LNCAP (cell line): ENCODE data around the gene ZBTB14.

ENCODE experiments used
- CTCF ChIP-seq: fragments of 450-650 bp; IDR thresholded peaks from 2 replicates; pipeline ENCODE4 v1.5.1; 2017; ENCODE audit warnings: mild to moderate bottlenecking

ZBTB14 gene

GRCh38 chr18:5286525-5286924, 9.0 kb downstream of the ZBTB14 start:
- no peak for TF ChIP-seq CTCF

GRCh38 chr18:5285326-5285725, 10.2 kb downstream of the ZBTB14 start:
- no peak for TF ChIP-seq CTCF

GRCh38 chr18:5284808-5285207, 10.7 kb downstream of the ZBTB14 start:
- TF ChIP-seq CTCF: no peak

GRCh38 chr18:5282770-5283169, 12.8 kb downstream of the ZBTB14 start:
- no peak for TF ChIP-seq CTCF

- TF ChIP-seq CTCF: no peak
Measured at GRCh38 chr18:5276947-5277346, 18.6 kb downstream of the ZBTB14 start.

GRCh38 chr18:5275872-5276271, 19.7 kb downstream of the ZBTB14 start:
- TF ChIP-seq CTCF: no peak

- no peak for TF ChIP-seq CTCF
Measured at GRCh38 chr18:5268874-5269273, 26.7 kb downstream of the ZBTB14 start.

GRCh38 chr18:5266721-5267120, 28.8 kb downstream of the ZBTB14 start:
- no peak for TF ChIP-seq CTCF
